ENCODE data around the gene TOR1A.

- TF ChIP-seq CTCF (conservative IDR thresholded peaks at IDR 0.05; ENCODE audit: low read length) (no peak), EZH2phosphoT487 (IDR thresholded peaks at IDR 0.05; ENCODE audit: borderline replicate concordance) (no peak)
Observed at GRCh38 chr9:129839324-129840023, 15.5 kb upstream of the TOR1A start.
